Measurements from ENCODE around the gene GRPEL1. TPM values are rescaled to one million over a fixed set of nuclear protein-coding genes. Genes with fewer than 3 reads are reported as not detected.
A peak's percentile ranks its signal among the peaks of the same experiment; 100 is the strongest.

Gene GRPEL1
- total and polyA plus RNA-seq, 2 of the 8 experiments (the other 6 are each of a cell fraction or from before 2014, with no cell fraction given), result 13.5 to 39.9 TPM

- TF ChIP-seq GABPA (IDR thresholded peaks at IDR 0.05; ENCODE audit: borderline replicate concordance, insufficient read depth, low read length) (no peak), CREB1 (IDR thresholded peaks at IDR 0.05) (no peak), SRF (IDR thresholded peaks at IDR 0.05; ENCODE audit: low read depth, low read length) (no peak), CHD2 (IDR thresholded peaks at IDR 0.05; ENCODE audit: low read length) (no peak), NRF1 (IDR thresholded peaks at IDR 0.05; ENCODE audit: low read depth, low read length) (no peak), MAFK (IDR thresholded peaks at IDR 0.05; ENCODE audit: low read depth, low read length) (no peak), PHF8 (conservative IDR thresholded peaks at IDR 0.05; ENCODE audit: low read depth, low read length) (0 out of 2 replicates have a peak, but pooled peaks have one; percentile 34), KDM1A (IDR thresholded peaks at IDR 0.05; ENCODE audit: borderline replicate concordance, low read length) (0 out of 2 replicates have a peak, but pooled peaks have one; percentile 26), KDM5A (IDR thresholded peaks at IDR 0.05; ENCODE audit: low read length) (no peak), USF2 (IDR thresholded peaks at IDR 0.05; ENCODE audit: low read length) (no peak), POLR2A (IDR thresholded peaks at IDR 0.05; ENCODE audit: control extremely low read depth in 1 of 2, low read depth in 2 of 2, low read length in 2 of 2) (no peak; a peak in 2 of 3 replicates), SIRT6 (IDR thresholded peaks at IDR 0.05; ENCODE audit: low read length) (no peak), TCF12 (IDR thresholded peaks at IDR 0.05; ENCODE audit: low read depth, low read length) (no peak), TAF7 (optimal IDR thresholded peaks at IDR 0.05; ENCODE audit: borderline replicate concordance, low read depth, low read length) (no peak), RNF2 (IDR thresholded peaks at IDR 0.05; ENCODE audit: borderline replicate concordance, low read depth, low read length, missing control alignments, poor library complexity, severe bottlenecking) (no peak), RAD21 (IDR thresholded peaks at IDR 0.05 in 1 of 2, conservative IDR thresholded peaks at IDR 0.05 in 1 of 2; ENCODE audit: low read depth in 2 of 2, low read length in 2 of 2) (no peak), SUZ12 (IDR thresholded peaks at IDR 0.05; ENCODE audit: low read length) (no peak; the same call in 1 of the 2 replicates), MAX (IDR thresholded peaks at IDR 0.05) (no peak), RXRA (IDR thresholded peaks at IDR 0.05; ENCODE audit: insufficient read depth, low read depth, low read length) (no peak), ASH2L (IDR thresholded peaks at IDR 0.05; ENCODE audit: low read length) (peak; percentile 49), HDAC2 (IDR thresholded peaks at IDR 0.05; ENCODE audit: borderline replicate concordance in 1 of 2, low read depth in 2 of 2, low read length in 2 of 2) (0 out of 4 replicates have a peak, but pooled peaks of 1 of the 2 experiments have one; percentile 65), SIX5 (IDR thresholded peaks at IDR 0.05; ENCODE audit: low read depth, low read length) (no peak), SP1 (IDR thresholded peaks at IDR 0.05; ENCODE audit: low read depth, low read length) (no peak)
Observed at GRCh38 chr4:7043284-7044136, 24.4 kb downstream of the GRPEL1 start, which contains the start of gene TADA2B (continued).
